ENCODE results near the gene CADPS2.
"Not testable (repeated sequence)": the region's sequence is repeated elsewhere in the genome, so short reads cannot be mapped to it uniquely, and the experiment has no call there.

Gene CADPS2

DNA sequence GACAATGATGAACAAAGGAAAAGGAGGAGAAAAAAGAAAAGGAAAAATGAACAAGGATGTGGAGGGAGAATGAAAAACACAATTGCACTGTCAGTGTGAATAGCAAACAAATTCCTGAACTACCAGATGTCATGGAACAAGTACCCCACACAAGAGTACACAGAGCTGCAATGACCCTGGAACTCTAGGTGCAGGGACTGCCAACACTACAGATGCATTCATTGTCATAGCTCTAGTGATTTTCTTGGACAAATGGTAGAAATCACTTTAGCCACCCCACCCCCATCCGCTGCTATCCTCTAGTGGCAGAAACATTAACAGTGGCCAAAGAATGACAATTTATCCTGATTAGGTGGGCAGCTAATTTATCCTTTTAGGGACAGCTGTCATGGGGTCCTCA is 190.4 kb downstream of the CADPS2 start:
- Histone ChIP-seq H3K9me3 (ENCODE audit: control insufficient read depth, insufficient read depth, low read length) (peaks cover 5% of the 10 kb centered on the region), H3K4me3 (ENCODE audit: low read depth, low read length) (no peak overlapping the region), H3K4me1 (ENCODE audit: control insufficient read depth, insufficient read depth, low read length) (peaks cover 6% of the 10 kb centered on the region), H3K27me3 (ENCODE audit: control insufficient read depth, insufficient read depth, low read length) (no peaks in the 10 kb centered on the region), H3K36me3 (ENCODE audit: control insufficient read depth, insufficient read depth, low read length) (no peaks in the 10 kb centered on the region), H3K9ac (ENCODE audit: low read depth, low read length) (no peak overlapping the region)

DNA sequence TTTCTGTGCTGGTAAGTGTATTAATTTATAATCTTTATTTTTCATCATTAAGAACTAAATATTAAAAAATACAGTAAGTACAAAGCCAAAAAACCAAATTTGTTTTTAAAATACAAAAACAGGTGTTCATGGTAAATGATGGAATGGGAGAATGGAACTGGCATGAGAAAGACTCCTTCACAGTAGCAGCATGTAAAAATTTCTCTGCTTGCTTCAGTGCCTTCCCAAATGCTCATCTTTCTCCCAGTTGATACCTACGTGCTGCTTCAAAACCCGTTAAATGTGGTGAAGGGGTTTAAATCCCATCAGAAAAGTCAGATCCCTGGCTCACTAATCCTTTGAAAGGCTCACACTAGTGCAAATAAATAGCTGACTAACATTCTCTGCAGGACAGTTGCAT is 191.6 kb downstream of the CADPS2 start:
- Histone ChIP-seq H3K36me3 (ENCODE audit: control insufficient read depth, insufficient read depth, low read length) (no peaks in the 10 kb centered on the region), H3K9me3 (ENCODE audit: control insufficient read depth, insufficient read depth, low read length) (peaks cover 5% of the 10 kb centered on the region), H3K4me3 (ENCODE audit: low read depth, low read length) (no peak overlapping the region), H3K4me1 (ENCODE audit: control insufficient read depth, insufficient read depth, low read length) (peaks cover 6% of the 10 kb centered on the region), H3K27me3 (ENCODE audit: control insufficient read depth, insufficient read depth, low read length) (no peaks in the 10 kb centered on the region), H3K9ac (ENCODE audit: low read depth, low read length) (no peak overlapping the region)

DNA sequence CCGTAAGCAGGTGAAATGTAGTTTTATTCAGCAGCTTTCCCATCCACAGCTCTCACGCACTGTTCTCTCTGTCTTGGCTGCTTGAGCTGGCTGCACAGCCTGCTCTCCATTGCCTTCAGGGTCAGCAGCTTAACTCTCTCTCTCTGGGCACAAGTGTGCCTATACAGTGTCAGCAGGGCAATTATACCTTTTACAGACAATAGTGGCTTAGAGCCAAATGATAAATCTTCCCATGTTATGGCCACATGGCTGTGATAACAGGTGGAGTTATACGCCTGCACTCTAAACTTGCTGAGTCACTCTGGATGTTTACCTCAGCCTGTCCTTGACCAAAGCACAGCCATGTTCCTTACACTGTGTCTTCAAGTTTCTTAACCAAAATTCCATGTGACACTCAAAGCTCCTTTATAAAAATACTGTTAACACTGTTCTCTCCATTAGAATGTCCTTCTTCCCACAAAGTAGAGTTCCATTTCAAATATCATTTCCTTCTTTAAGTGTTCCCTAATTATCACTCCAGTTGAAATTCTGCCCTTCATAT is 193.4 kb downstream of the CADPS2 start:
- H3K27me3 ChIP-seq (ENCODE audit: control insufficient read depth, insufficient read depth, low read length), result no peaks in the 10 kb centered on the region
- H3K4me1 ChIP-seq (ENCODE audit: control insufficient read depth, insufficient read depth, low read length), result peaks cover 6% of the 10 kb centered on the region
- no peak overlapping the region for H3K9ac ChIP-seq (ENCODE audit: low read depth, low read length)
- H3K4me3 ChIP-seq (ENCODE audit: low read depth, low read length), result no peak overlapping the region
- peaks cover 5% of the 10 kb centered on the region for H3K9me3 ChIP-seq (ENCODE audit: control insufficient read depth, insufficient read depth, low read length)
- no peaks in the 10 kb centered on the region for H3K36me3 ChIP-seq (ENCODE audit: control insufficient read depth, insufficient read depth, low read length)

DNA sequence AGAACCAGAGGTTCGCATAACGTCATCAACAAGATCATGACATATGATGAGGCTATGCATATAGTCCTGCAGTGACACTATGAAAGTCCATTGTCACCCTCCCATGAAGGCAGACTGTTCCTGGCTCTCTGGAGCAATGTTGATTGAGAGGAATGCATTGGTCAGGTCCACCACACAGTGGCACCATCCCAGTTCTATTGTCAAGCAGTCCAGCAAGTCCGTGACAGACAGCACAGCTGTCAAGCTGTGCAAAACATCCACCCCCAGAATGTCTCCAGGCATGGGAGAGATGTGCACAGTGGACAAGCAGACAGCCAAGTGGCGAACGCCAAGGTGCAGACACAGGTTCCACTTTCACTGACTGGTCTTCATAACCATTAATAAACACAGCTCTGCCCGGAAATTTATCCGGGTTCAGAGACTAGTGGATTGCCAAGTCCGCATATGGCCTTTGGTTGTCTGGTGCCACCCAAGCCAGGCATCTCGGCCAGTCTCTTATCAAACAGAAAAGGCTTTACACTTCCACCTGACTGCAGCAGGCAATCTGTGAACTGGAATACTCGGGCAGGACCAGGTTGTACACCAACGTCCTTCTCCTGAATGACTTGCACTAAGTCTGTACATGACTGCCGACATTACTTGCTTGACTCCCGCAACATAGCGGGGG is 194.6 kb downstream of the CADPS2 start:
- Histone ChIP-seq H3K27me3 (ENCODE audit: control insufficient read depth, insufficient read depth, low read length) (no peaks in the 10 kb centered on the region), H3K4me1 (ENCODE audit: control insufficient read depth, insufficient read depth, low read length) (peaks cover 14% of the 10 kb centered on the region), H3K4me3 (ENCODE audit: low read depth, low read length) (no peak overlapping the region), H3K9me3 (ENCODE audit: control insufficient read depth, insufficient read depth, low read length) (peaks cover 5% of the 10 kb centered on the region), H3K36me3 (ENCODE audit: control insufficient read depth, insufficient read depth, low read length) (no peaks in the 10 kb centered on the region), H3K9ac (ENCODE audit: low read depth, low read length) (no peak overlapping the region)

GRCh38 chr7:122689346-122690109 is 196.7 kb downstream of the CADPS2 start:
- H3K4me1 ChIP-seq (ENCODE audit: control insufficient read depth, insufficient read depth, low read length), result peaks cover 21% of the 10 kb centered on the region
- no peak overlapping the region for H3K9ac ChIP-seq (ENCODE audit: low read depth, low read length)
- H3K4me3 ChIP-seq (ENCODE audit: low read depth, low read length), result no peak overlapping the region
- H3K9me3 ChIP-seq (ENCODE audit: control insufficient read depth, insufficient read depth, low read length), result peaks cover 5% of the 10 kb centered on the region
- H3K27me3 ChIP-seq (ENCODE audit: control insufficient read depth, insufficient read depth, low read length), result no peaks in the 10 kb centered on the region
- H3K36me3 ChIP-seq (ENCODE audit: control insufficient read depth, insufficient read depth, low read length), result no peaks in the 10 kb centered on the region

GRCh38 chr7:122688400-122688998 is 197.8 kb downstream of the CADPS2 start:
- Histone ChIP-seq H3K9me3 (ENCODE audit: control insufficient read depth, insufficient read depth, low read length) (peaks cover 5% of the 10 kb centered on the region), H3K4me3 (ENCODE audit: low read depth, low read length) (no peak overlapping the region), H3K9ac (ENCODE audit: low read depth, low read length) (no peak overlapping the region), H3K36me3 (ENCODE audit: control insufficient read depth, insufficient read depth, low read length) (no peaks in the 10 kb centered on the region), H3K4me1 (ENCODE audit: control insufficient read depth, insufficient read depth, low read length) (peaks cover 21% of the 10 kb centered on the region), H3K27me3 (ENCODE audit: control insufficient read depth, insufficient read depth, low read length) (no peaks in the 10 kb centered on the region)

DNA sequence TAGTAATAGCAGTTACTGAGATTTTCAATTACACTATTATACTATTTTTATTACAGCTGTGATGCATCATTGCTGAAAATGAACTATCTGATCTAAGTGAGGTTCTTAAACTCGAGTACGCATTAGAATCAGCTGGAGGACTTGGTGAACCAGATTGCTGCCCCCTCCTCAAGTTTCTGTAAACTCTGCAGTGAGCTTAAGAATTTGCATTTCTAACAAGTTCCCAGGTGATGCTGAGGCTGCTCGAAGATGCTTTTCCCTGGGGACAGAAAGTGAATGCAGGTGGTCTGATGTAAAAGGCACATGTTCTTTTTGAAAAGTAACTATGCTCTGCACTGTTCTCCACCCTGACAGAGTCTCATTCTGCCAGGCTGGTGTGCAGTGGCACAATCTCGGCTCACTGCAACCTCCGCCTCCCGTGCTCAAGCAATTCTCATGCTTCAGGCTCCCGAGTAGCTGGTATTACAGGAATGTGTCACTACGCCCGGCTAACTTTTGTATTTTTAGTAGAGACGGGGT is 199.8 kb downstream of the CADPS2 start:
- Histone ChIP-seq H3K9me3 (ENCODE audit: control insufficient read depth, insufficient read depth, low read length) (no peaks in the 10 kb centered on the region), H3K4me3 (ENCODE audit: low read depth, low read length) (no peak overlapping the region), H3K27me3 (ENCODE audit: control insufficient read depth, insufficient read depth, low read length) (no peaks in the 10 kb centered on the region), H3K9ac (ENCODE audit: low read depth, low read length) (no peak overlapping the region), H3K36me3 (ENCODE audit: control insufficient read depth, insufficient read depth, low read length) (no peaks in the 10 kb centered on the region), H3K4me1 (ENCODE audit: control insufficient read depth, insufficient read depth, low read length) (peaks cover 21% of the 10 kb centered on the region)

- Histone ChIP-seq H3K4me3 (ENCODE audit: low read depth, low read length) (no peak overlapping the region), H3K9me3 (ENCODE audit: control insufficient read depth, insufficient read depth, low read length) (no peaks in the 10 kb centered on the region), H3K9ac (ENCODE audit: low read depth, low read length) (no peak overlapping the region), H3K36me3 (ENCODE audit: control insufficient read depth, insufficient read depth, low read length) (no peaks in the 10 kb centered on the region), H3K4me1 (ENCODE audit: control insufficient read depth, insufficient read depth, low read length) (peaks cover 25% of the 10 kb centered on the region), H3K27me3 (ENCODE audit: control insufficient read depth, insufficient read depth, low read length) (no peaks in the 10 kb centered on the region)
Measured at GRCh38 chr7:122684504-122684903, 201.8 kb downstream of the CADPS2 start.

GRCh38 chr7:122682815-122683550 is 203.3 kb downstream of the CADPS2 start:
- Histone ChIP-seq H3K9ac (ENCODE audit: low read depth, low read length) (no peak overlapping the region), H3K4me3 (ENCODE audit: low read depth, low read length) (no peak overlapping the region), H3K9me3 (ENCODE audit: control insufficient read depth, insufficient read depth, low read length) (no peaks in the 10 kb centered on the region), H3K27me3 (ENCODE audit: control insufficient read depth, insufficient read depth, low read length) (no peaks in the 10 kb centered on the region), H3K4me1 (ENCODE audit: control insufficient read depth, insufficient read depth, low read length) (peaks cover 33% of the 10 kb centered on the region), H3K36me3 (ENCODE audit: control insufficient read depth, insufficient read depth, low read length) (no peaks in the 10 kb centered on the region)

DNA sequence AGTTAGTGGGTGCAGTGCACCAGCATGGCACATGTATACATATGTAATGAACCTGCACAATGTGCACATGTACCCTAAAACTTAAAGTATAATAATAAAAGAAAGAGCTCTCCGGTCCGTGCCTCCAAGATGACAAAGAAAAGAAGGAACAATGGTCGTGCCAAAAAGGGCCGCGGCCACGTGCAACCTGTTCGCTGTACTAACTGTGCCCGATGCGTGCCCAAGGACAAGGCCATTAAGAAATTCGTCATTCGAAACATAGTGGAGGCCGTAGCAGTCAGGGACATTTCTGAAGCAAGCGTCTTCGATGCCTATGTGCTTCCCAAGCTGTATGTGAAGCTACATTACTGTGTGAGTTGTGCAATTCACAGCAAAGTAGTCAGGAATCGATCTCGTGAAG is 205.1 kb downstream of the CADPS2 start:
- not testable (repeated sequence) for H3K9ac ChIP-seq (ENCODE audit: low read depth, low read length); H3K36me3 ChIP-seq (ENCODE audit: control insufficient read depth, insufficient read depth, low read length); H3K9me3 ChIP-seq (ENCODE audit: control insufficient read depth, insufficient read depth, low read length); H3K27me3 ChIP-seq (ENCODE audit: control insufficient read depth, insufficient read depth, low read length); H3K4me3 ChIP-seq (ENCODE audit: low read depth, low read length)
- H3K4me1 ChIP-seq (ENCODE audit: control insufficient read depth, insufficient read depth, low read length), result peaks cover 26% of the 10 kb centered on the region

GRCh38 chr7:122679813-122680212 is 206.4 kb downstream of the CADPS2 start:
- H3K4me3 ChIP-seq (ENCODE audit: low read depth, low read length), result no peak overlapping the region
- no peak overlapping the region for H3K9ac ChIP-seq (ENCODE audit: low read depth, low read length)
- H3K4me1 ChIP-seq (ENCODE audit: control insufficient read depth, insufficient read depth, low read length), result peaks cover 18% of the 10 kb centered on the region
- no peaks in the 10 kb centered on the region for H3K27me3 ChIP-seq (ENCODE audit: control insufficient read depth, insufficient read depth, low read length)
- no peaks in the 10 kb centered on the region for H3K36me3 ChIP-seq (ENCODE audit: control insufficient read depth, insufficient read depth, low read length)
- no peaks in the 10 kb centered on the region for H3K9me3 ChIP-seq (ENCODE audit: control insufficient read depth, insufficient read depth, low read length)
